GM12872 (cell line): ENCODE measurements around the gene IKBKE.

Experiments
- CTCF ChIP-seq: IDR thresholded peaks from 3 replicates; pipeline ENCODE4 v1.5.1; 2011; ENCODE audit warnings: low read depth, mild to moderate bottlenecking, low read length, moderate library complexity; ENCODE audit not compliant: insufficient read depth

IKBKE gene

GRCh38 chr1:206469933-206470691, at the start of gene IKBKE:
TSS of gene IKBKE (plus strand) at chr1:206470476. CDS start at chr1:206473228, 2,752 bp downstream.
- peak; percentile 27; the same call in 1 of the 3 replicates for TF ChIP-seq CTCF

GRCh38 chr1:206421616-206422340, 48.5 kb upstream of the IKBKE start:
- no peak for TF ChIP-seq CTCF

- TF ChIP-seq CTCF = no peak
Measured at GRCh38 chr1:206422525-206422924, 47.8 kb upstream of the IKBKE start.

GRCh38 chr1:206427291-206427690, 43.0 kb upstream of the IKBKE start:
- TF ChIP-seq CTCF = no peak

GRCh38 chr1:206429421-206429820, 40.9 kb upstream of the IKBKE start:
- TF ChIP-seq CTCF = no peak

GRCh38 chr1:206430031-206430983, 40.0 kb upstream of the IKBKE start:
- TF ChIP-seq CTCF = no peak

- TF ChIP-seq CTCF = no peak
Measured at GRCh38 chr1:206435445-206435844, 34.8 kb upstream of the IKBKE start.
